Spleen (tissue), 11 donors: ENCODE data around the gene UNC13C. TPM values are rescaled to one million over a fixed set of nuclear protein-coding genes. Genes with fewer than 3 reads are reported as not detected.

ENCODE experiments used
- DNase-seq: peaks from one replicate; pipeline ENCODE4 v3.0.0-alpha.2; 2020
- H3K27ac ChIP-seq, 8 donors: fragments of 200-600 bp; sonication (generic) in 7 of 8; 1 replicate in 4 of 8; 2 replicates in 4 of 8; pipeline versions ENCODE4 v1.5.0 to v1.8.0; 2016 to 2021; ENCODE audit warnings: inconsistent platforms in 4 of 8, mild to moderate bottlenecking in 4 of 8, moderate library complexity in 1 of 8
- H3K27me3 ChIP-seq, 7 donors: fragments of 200-600 bp; sonication (generic) in 6 of 7; replicated peaks in 1 of 7; 1 replicate in 4 of 7; 2 replicates in 3 of 7; pipeline versions ENCODE4 v1.5.0 to v1.8.0; 2016 to 2021; ENCODE audit warnings: inconsistent platforms in 3 of 7, mild to moderate bottlenecking in 1 of 7
- H3K36me3 ChIP-seq, 6 donors: fragments of 200-600 bp; sonication (generic) in 5 of 6; 1 replicate in 4 of 6; 2 replicates in 2 of 6; pipeline versions ENCODE4 v1.5.0 to v1.8.0; 2016 to 2021; ENCODE audit warnings: inconsistent platforms in 2 of 6
- H3K4me1 ChIP-seq, 6 donors: fragments of 200-600 bp; sonication (generic) in 5 of 6; 1 replicate in 3 of 6; 2 replicates in 3 of 6; pipeline versions ENCODE4 v1.5.0 to v1.8.0; 2016 to 2021; ENCODE audit warnings: inconsistent platforms in 3 of 6
- H3K4me3 ChIP-seq, 8 donors: fragments of 200-600 bp; sonication (generic) in 7 of 8; 1 replicate in 4 of 8; 2 replicates in 4 of 8; pipeline versions ENCODE4 v1.5.0 to v1.8.0; 2016 to 2021; ENCODE audit warnings: inconsistent platforms in 4 of 8, mild to moderate bottlenecking in 4 of 8, moderate library complexity in 2 of 8
- H3K9me3 ChIP-seq, 8 donors: fragments of 200-600 bp; sonication (generic) in 7 of 8; 1 replicate in 4 of 8; 2 replicates in 4 of 8; pipeline versions ENCODE4 v1.5.0 to v1.8.0; 2016 to 2021; ENCODE audit warnings: inconsistent platforms in 4 of 8
- CTCF ChIP-seq, 11 experiments: fragments of 200-600 bp in 7 of 11; fragments of 450-650 bp in 4 of 11; sonication (generic) in 4 of 11; IDR thresholded peaks in 8 of 11; conservative IDR thresholded peaks in 3 of 11; 1 replicate in 7 of 11; 2 replicates in 4 of 11; pipeline versions ENCODE4 v1.4.0 to v1.8.0; 2016 to 2021; ENCODE audit warnings: antibody characterized with exemption in 11 of 11, inconsistent platforms in 4 of 11, mild to moderate bottlenecking in 1 of 11
- POLR2A ChIP-seq, 3 donors: fragments of 450-650 bp; IDR thresholded peaks; one replicate each; pipeline ENCODE4 v1.5.1; 2017; ENCODE audit warnings: antibody characterized with exemption in 3 of 3, mild to moderate bottlenecking in 1 of 3
- POLR2AphosphoS5 ChIP-seq, 3 donors: sonication (generic); formaldehyde crosslinking; IDR thresholded peaks; one replicate each; pipeline ENCODE4 v1.5.1; 2017; ENCODE audit warnings: antibody characterized with exemption in 3 of 3
- WGBS, 5 donors: extraction: QIAGEN DNeasy Blood & Tissue Kit in 3 of 5; methylation state at CpG; one replicate each; pipeline versions ENCODE4 v1.1.5 to v1.1.7; 2013 to 2018; 5-methylcytosine and 5-hydroxymethylcytosine counted together
- intact Hi-C: fragments of 100-400 bp; cut with DNase I; formaldehyde crosslinking; loops from one replicate; pipeline ENCODE4 v1.15.0; 2023; ENCODE audit warnings: low total_unique reads
- polyA plus RNA-seq, 3 donors: library from polyadenylated mRNA; stranded (reverse); fragments of 200-250 nt; gene quantifications; one replicate each; pipeline ENCODE4 v1.2.1, GENCODE V29; 2013
- total RNA-seq, 7 donors: library from RNA; depleted of rRNA in 3 of 7; stranded (reverse); fragments of >200 nt in 3 of 7; fragmentation: NEBNext Ultra II Directional in 4 of 7; extraction: Animal tissue kit (Norgen Biotek cat#: 25700) in 4 of 7; gene quantifications; one replicate each; pipeline versions ENCODE4 v1.1.0 to v1.2.1, GENCODE V29; 2016 to 2021
- donor health status: healthy with polysubstance abuse.
- donor health status: DM: no; HTN: no; CAD: no; lungs with moderate emphysema.
- donor health status: DM: no; HTN: no; CAD: no.
- donor health status: Bipolar disorder and iron deficiency.
- donor health status: healthy.
- donor health status: DM: no; HTN: no; CAD: no.
- donor health status: DM: yes; HTN: yes; CAD: no.

Gene UNC13C
- total and polyA plus RNA-seq, 10 donors = 0.06 TPM; not detected in 9

- 52 to 83% (median 76%) methylated on average over 1 of the region's 1 CpG for WGBS, 5 donors
- intact Hi-C loops = no loop called here
- H3K4me1 ChIP-seq = no peaks in the 10 kb centered on the region
- H3K4me3 ChIP-seq = no peak overlapping the region
- no peak overlapping the region for H3K27ac ChIP-seq
- DNase-seq = no peak
- TF ChIP-seq CTCF (IDR thresholded peaks at IDR 0.05 in 8 of 11, conservative IDR thresholded peaks at IDR 0.05 in 3 of 11) (no peak), POLR2AphosphoS5 (IDR thresholded peaks at IDR 0.05) (no peak), POLR2A (IDR thresholded peaks at IDR 0.05) (no peak)
- H3K27me3 ChIP-seq = no peaks in the 10 kb centered on the region
- H3K36me3 ChIP-seq = no peaks in the 10 kb centered on the region
- peaks cover 0 to 3% (median under 1%) of the 10 kb centered on the region in 8 donors for H3K9me3 ChIP-seq
Measured at GRCh38 chr15:54550954-54551353, 572.7 kb downstream of the UNC13C start.

GRCh38 chr15:54556231-54556630 is 578.0 kb downstream of the UNC13C start:
- WGBS, 5 donors = 38 to 71% (median 49%) methylated on average over 1 of the region's 1 CpG
- no peak overlapping the region for H3K27ac ChIP-seq
- DNase-seq = no peak
- no peak for TF ChIP-seq POLR2AphosphoS5 (IDR thresholded peaks at IDR 0.05)
- TF ChIP-seq CTCF (IDR thresholded peaks at IDR 0.05 in 8 of 11, conservative IDR thresholded peaks at IDR 0.05 in 3 of 11) = no peak
- TF ChIP-seq POLR2A (IDR thresholded peaks at IDR 0.05) = no peak
- H3K4me3 ChIP-seq = no peak overlapping the region
- H3K27me3 ChIP-seq = no peaks in the 10 kb centered on the region
- no peaks in the 10 kb centered on the region for H3K9me3 ChIP-seq
- intact Hi-C loops = no loop called here
- H3K36me3 ChIP-seq = no peaks in the 10 kb centered on the region
- H3K4me1 ChIP-seq = no peaks in the 10 kb centered on the region

DNA sequence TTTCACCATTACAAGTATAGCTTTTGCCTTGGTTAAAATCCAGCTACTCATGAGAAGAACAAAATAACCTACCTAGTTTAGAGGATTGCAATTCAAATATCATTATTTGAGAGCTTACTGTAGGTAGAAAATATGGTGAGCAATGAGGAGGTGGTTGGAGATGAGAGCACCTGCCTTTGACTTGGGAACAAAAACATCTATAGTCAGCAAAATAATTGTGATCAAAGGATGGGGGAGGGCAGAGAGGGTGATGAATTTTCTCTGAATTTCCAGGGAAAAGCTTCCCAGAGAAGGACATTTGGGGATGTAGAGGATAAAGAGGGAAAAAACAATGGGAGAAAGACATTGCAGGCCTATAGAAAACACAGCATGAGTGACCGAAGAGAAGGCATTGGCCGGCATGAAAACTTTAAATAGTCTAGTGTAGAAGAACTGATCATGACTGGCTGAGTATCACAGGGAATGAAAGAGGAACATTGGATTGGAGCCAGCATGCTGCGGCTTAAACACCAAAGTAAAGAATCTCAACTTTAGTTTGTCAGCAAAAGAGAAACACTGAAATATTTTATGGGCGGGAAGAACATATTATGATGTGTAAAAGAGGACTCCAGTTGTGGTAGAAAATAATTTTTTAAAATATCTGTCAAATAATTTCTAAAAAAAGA is 581.3 kb downstream of the UNC13C start:
- intact Hi-C loops = no loop called here
- Histone ChIP-seq H3K9me3 (no peaks in the 10 kb centered on the region), H3K4me1 (no peaks in the 10 kb centered on the region), H3K27ac (no peak overlapping the region), H3K36me3 (no peaks in the 10 kb centered on the region), H3K27me3 (no peaks in the 10 kb centered on the region), H3K4me3 (no peak overlapping the region)
- WGBS, 5 donors = 32 to 42% (median 33%) methylated on average over 4 of the region's 4 CpGs
- no peak for DNase-seq
- TF ChIP-seq POLR2AphosphoS5 (IDR thresholded peaks at IDR 0.05) = no peak
- TF ChIP-seq CTCF (IDR thresholded peaks at IDR 0.05 in 8 of 11, conservative IDR thresholded peaks at IDR 0.05 in 3 of 11) = no peak
- TF ChIP-seq POLR2A (IDR thresholded peaks at IDR 0.05) = no peak

- Histone ChIP-seq H3K9me3 (no peaks in the 10 kb centered on the region), H3K4me3 (no peak overlapping the region), H3K27me3 (no peaks in the 10 kb centered on the region), H3K27ac (no peak overlapping the region), H3K36me3 (no peaks in the 10 kb centered on the region), H3K4me1 (no peaks in the 10 kb centered on the region)
- intact Hi-C loops = no loop called here
- 89 to 96% (median 93%) methylated on average over 2 of the region's 2 CpGs for WGBS, 5 donors
- no peak for TF ChIP-seq POLR2AphosphoS5 (IDR thresholded peaks at IDR 0.05)
- TF ChIP-seq POLR2A (IDR thresholded peaks at IDR 0.05) = no peak
- no peak for TF ChIP-seq CTCF (IDR thresholded peaks at IDR 0.05 in 8 of 11, conservative IDR thresholded peaks at IDR 0.05 in 3 of 11)
- no peak for DNase-seq
Measured at GRCh38 chr15:54560417-54560816, 582.2 kb downstream of the UNC13C start.
